CD14-positive monocyte (primary cell): ENCODE measurements around the gene PRR22. TPM values are rescaled to one million over a fixed set of nuclear protein-coding genes. Genes with fewer than 3 reads are reported as not detected.

Experiments
- DNase-seq, 3 donors: peaks; one replicate each; pipeline ENCODE4 v3.0.0-alpha.2; 2011 to 2022
- H2AFZ ChIP-seq: 2 replicates; pipeline ENCODE4 v1.6.0; 2012; ENCODE audit warnings: mild to moderate bottlenecking, low read depth, low read length, inconsistent platforms; ENCODE audit not compliant: insufficient read depth, poor library complexity, severe bottlenecking
- H3K27ac ChIP-seq, 2 donors: 1 replicate in 1 of 2; 2 replicates in 1 of 2; pipeline ENCODE4 v1.5.1; 2012 to 2013; ENCODE audit warnings: low read length in 2 of 2, control low read depth in 1 of 2, inconsistent platforms in 1 of 2, low read depth in 1 of 2, mild to moderate bottlenecking in 1 of 2
- H3K27me3 ChIP-seq, 2 donors: one replicate each; pipeline versions ENCODE4 v1.6.0 to v1.6.1; 2011 to 2013; ENCODE audit warnings: low read length in 2 of 2; ENCODE audit not compliant: control insufficient read depth in 2 of 2, insufficient read depth in 2 of 2
- H3K36me3 ChIP-seq, 2 donors: replicated peaks in 1 of 2; 1 replicate in 1 of 2; 2 replicates in 1 of 2; pipeline versions ENCODE4 v1.5.1 to v1.6.1; 2012 to 2013; ENCODE audit warnings: low read length in 2 of 2, control low read depth in 1 of 2, inconsistent platforms in 1 of 2, mild to moderate bottlenecking in 1 of 2; ENCODE audit not compliant: insufficient read depth in 2 of 2, control insufficient read depth in 1 of 2
- H3K4me1 ChIP-seq, 2 donors: 1 replicate in 1 of 2; 2 replicates in 1 of 2; pipeline versions ENCODE4 v1.5.1 to v1.6.1; 2012 to 2013; ENCODE audit warnings: low read length in 2 of 2, control low read depth in 1 of 2, inconsistent platforms in 1 of 2, mild to moderate bottlenecking in 1 of 2, moderate library complexity in 1 of 2; ENCODE audit not compliant: insufficient read depth in 2 of 2, control insufficient read depth in 1 of 2
- H3K4me2 ChIP-seq: replicated peaks from 2 replicates; pipeline ENCODE3; 2012; ENCODE audit warnings: low read length, moderate library complexity, mild to moderate bottlenecking; ENCODE audit not compliant: poor library complexity, severe bottlenecking; ENCODE audit errors: extremely low read depth
- H3K4me3 ChIP-seq, 3 experiments: fragments of 200-600 bp in 1 of 3; sonication (generic) in 1 of 3; replicated peaks in 1 of 3; 1 replicate in 2 of 3; 2 replicates in 1 of 3; pipeline ENCODE4 v1.5.1; 2011 to 2013; ENCODE audit warnings: low read length in 3 of 3, mild to moderate bottlenecking in 3 of 3, control low read depth in 2 of 3, low read depth in 2 of 3, inconsistent platforms in 1 of 3, moderate library complexity in 1 of 3
- H3K79me2 ChIP-seq: 2 replicates; pipeline ENCODE4 v1.6.0; 2012; ENCODE audit warnings: mild to moderate bottlenecking, control low read depth, inconsistent platforms, low read length, moderate library complexity; ENCODE audit not compliant: insufficient read depth
- H3K9ac ChIP-seq: 2 replicates; pipeline ENCODE4 v1.6.0; 2017; ENCODE audit warnings: low read length, mild to moderate bottlenecking; ENCODE audit not compliant: insufficient read depth, poor library complexity, severe bottlenecking
- H3K9me3 ChIP-seq, 2 donors: replicated peaks in 1 of 2; 1 replicate in 1 of 2; 2 replicates in 1 of 2; pipeline versions ENCODE4 v1.5.1 to v1.6.1; 2012 to 2013; ENCODE audit warnings: low read length in 2 of 2, control low read depth in 1 of 2; ENCODE audit not compliant: control insufficient read depth in 1 of 2, insufficient read depth in 1 of 2
- H4K20me1 ChIP-seq: 2 replicates; pipeline ENCODE4 v1.6.0; 2012; ENCODE audit warnings: mild to moderate bottlenecking, low read length, control low read depth, moderate library complexity; ENCODE audit not compliant: insufficient read depth
- H3K27ac Mint-ChIP-seq, 7 donors: one replicate each; pipeline ENCODE4 v1.8.0; 2020; ENCODE audit warnings: mild to moderate bottlenecking in 7 of 7, mixed read lengths in 7 of 7, moderate library complexity in 6 of 7, inconsistent platforms in 2 of 7
- H3K27me3 Mint-ChIP-seq, 3 donors: one replicate each; pipeline ENCODE4 v1.8.0; 2021 to 2022; ENCODE audit warnings: low read depth in 3 of 3, mild to moderate bottlenecking in 3 of 3, mixed read lengths in 3 of 3, moderate library complexity in 3 of 3, inconsistent platforms in 1 of 3
- H3K36me3 Mint-ChIP-seq, 2 donors: one replicate each; pipeline ENCODE4 v1.8.0; 2020; ENCODE audit warnings: mixed read lengths in 2 of 2, inconsistent platforms in 1 of 2, mild to moderate bottlenecking in 1 of 2
- H3K4me1 Mint-ChIP-seq: one replicate; pipeline ENCODE4 v1.8.0; 2020; ENCODE audit warnings: mild to moderate bottlenecking, mixed read lengths
- H3K4me3 Mint-ChIP-seq, 2 donors: one replicate each; pipeline ENCODE4 v1.8.0; 2020; ENCODE audit warnings: mild to moderate bottlenecking in 2 of 2, mixed read lengths in 2 of 2, moderate library complexity in 1 of 2
- H3K9me3 Mint-ChIP-seq, 7 donors: one replicate each; pipeline ENCODE4 v1.8.0; 2020 to 2022; ENCODE audit warnings: mixed read lengths in 7 of 7, mild to moderate bottlenecking in 6 of 7, moderate library complexity in 6 of 7, inconsistent platforms in 2 of 7
- WGBS: methylation state at CpG from one replicate; pipeline ENCODE4 v1.1.5; 2013; ENCODE audit warnings: missing lambda C conversion rate; ENCODE audit not compliant: insufficient coverage; 5-methylcytosine and 5-hydroxymethylcytosine counted together
- intact Hi-C, 2 donors: fragments of 100-400 bp; cut with micrococcal nuclease; formaldehyde crosslinking; loops; one replicate each; pipeline versions ENCODE4 v1.15.0 to v1.15.1; 2023
- polyA minus RNA-seq: library from RNA; depleted of rRNA, polyadenylated mRNA; stranded (reverse); fragments of >200 nt; gene quantifications from 2 replicates; pipeline ENCODE4 v1.2.3, GENCODE V29; 2012
- polyA plus RNA-seq, 3 donors: library from polyadenylated mRNA; depleted of rRNA in 1 of 3; unstranded in 2 of 3; stranded (reverse) in 1 of 3; fragments of 300-500 nt in 2 of 3; fragments of >200 nt in 1 of 3; fragmentation: Illumina TruSeq in 2 of 3; gene quantifications; 1 replicate in 2 of 3; 2 replicates in 1 of 3; pipeline ENCODE4 v1.2.3, GENCODE V29; 2012 to 2021
- total RNA-seq, 12 experiments: library from RNA in 1 of 12; stranded (reverse) in 1 of 12; fragments of 120-200 nt in 1 of 12; gene quantifications; one replicate each; pipeline ENCODE4 v1.2.4 and lab custom pipeline; 2013 to 2026; ENCODE audit warnings: mixed read lengths in 6 of 12, inconsistent platforms in 1 of 12
- TF ChIP-seq, protein P1 (sequence below): fragments of 200-600 bp; IDR thresholded peaks from one replicate; pipeline ENCODE4 v1.8.0; 2022; ENCODE audit warnings: antibody characterized with exemption, mild to moderate bottlenecking

PRR22 gene
- 0.46 TPM for total RNA-seq (2013)
- polyA plus RNA-seq (1 to 10 TPM in 1 of 3 donors, under 1 TPM in 1, not detected in 1; 0.15 to 1.6 TPM), polyA minus RNA-seq (0.42 and 1.3 TPM in 2 replicates), total RNA-seq (lab: John Stamatoyannopoulos, UW) (0.08 to 0.91 (median 0.42) reads per million in 11 experiments)

DNA sequence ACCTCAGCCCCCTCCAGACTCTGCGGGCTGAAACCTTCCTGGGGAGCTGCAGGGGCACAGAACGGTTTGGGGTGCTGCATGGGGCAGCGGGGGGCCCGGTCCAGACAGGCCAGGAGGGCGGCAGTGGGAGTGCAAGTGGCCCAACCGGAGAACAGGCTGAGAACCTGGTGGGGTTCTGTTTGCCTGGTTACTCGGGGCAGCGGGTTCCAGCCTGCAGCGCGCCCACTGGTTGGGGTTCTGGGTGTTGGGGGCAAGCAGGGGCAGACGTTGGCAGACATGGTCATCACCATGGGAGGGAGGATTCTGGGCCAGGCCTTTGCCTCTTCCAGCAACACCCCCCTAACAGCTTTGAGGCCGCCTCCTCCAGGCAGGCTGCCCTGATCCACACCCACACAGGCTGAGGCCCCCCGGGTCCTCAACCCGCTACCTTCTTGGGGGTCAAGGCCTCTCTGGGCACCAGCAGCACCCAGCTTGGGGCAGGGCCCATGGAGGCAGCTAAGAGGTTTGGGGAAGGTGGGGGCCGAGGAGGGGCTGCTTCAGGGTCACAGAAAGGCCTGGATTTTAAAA is at the start of gene PRR22:
Gene PRR22 (minus strand): TSS at position 166 of the 567 bp plus-strand sequence. CDS start 86 bp downstream, at position 80.
- H3K36me3 ChIP-seq: peaks cover 53 to 59% of the 10 kb centered on the region in 2 donors
- intact Hi-C loops: no loop called here
- peak within 1 kb of the TSS in 4 of 7 donors; percentile 30 to 75 (median 62) for H3K27ac Mint-ChIP-seq

DNA sequence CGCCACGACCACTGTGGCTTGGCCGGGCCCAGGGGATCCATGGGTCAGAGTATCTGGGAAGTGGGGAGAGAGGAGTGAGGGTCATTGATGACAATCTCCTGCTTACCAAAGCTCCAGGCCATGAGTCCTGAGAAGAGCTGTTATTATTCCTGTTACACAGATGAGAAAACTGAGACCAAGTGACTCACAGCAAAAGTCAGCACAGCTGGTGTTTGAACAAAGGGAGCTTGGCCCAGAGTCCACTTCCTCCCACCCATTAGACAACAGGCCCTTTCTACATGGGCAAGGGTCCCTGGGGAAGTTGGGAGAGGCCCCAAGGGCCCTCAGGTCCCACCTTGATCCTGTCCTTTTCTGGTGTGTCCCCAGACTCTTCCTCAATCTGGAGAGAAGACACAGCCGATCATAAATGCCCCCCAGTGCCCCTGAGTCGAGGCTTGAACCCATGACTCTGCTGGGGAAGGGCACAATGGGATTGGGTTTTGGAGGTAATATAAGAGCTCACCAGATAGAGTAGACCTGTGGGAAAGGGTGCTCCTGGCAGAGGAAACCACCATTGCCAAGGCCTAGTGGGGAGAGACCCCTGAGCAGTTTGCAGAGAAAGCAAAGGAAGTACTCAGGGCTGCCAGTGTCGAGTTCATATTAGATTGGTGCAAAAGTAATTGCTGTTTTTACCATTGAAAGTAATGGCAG is 48.1 kb upstream of the PRR22 start:
- no peak for DNase-seq
- TF ChIP-seq, protein P1, sequence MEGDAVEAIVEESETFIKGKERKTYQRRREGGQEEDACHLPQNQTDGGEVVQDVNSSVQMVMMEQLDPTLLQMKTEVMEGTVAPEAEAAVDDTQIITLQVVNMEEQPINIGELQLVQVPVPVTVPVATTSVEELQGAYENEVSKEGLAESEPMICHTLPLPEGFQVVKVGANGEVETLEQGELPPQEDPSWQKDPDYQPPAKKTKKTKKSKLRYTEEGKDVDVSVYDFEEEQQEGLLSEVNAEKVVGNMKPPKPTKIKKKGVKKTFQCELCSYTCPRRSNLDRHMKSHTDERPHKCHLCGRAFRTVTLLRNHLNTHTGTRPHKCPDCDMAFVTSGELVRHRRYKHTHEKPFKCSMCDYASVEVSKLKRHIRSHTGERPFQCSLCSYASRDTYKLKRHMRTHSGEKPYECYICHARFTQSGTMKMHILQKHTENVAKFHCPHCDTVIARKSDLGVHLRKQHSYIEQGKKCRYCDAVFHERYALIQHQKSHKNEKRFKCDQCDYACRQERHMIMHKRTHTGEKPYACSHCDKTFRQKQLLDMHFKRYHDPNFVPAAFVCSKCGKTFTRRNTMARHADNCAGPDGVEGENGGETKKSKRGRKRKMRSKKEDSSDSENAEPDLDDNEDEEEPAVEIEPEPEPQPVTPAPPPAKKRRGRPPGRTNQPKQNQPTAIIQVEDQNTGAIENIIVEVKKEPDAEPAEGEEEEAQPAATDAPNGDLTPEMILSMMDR: no peak
- Histone ChIP-seq H3K9ac (no peak overlapping the region), H2AFZ (no peak overlapping the region), H3K4me3 (no peak overlapping the region), H3K9me3 (peaks cover 0 to 5% of the 10 kb centered on the region in 2 donors), H3K27me3 (peaks cover 0 to 17% of the 10 kb centered on the region in 2 donors), H4K20me1 (no peaks in the 10 kb centered on the region), H3K4me1 (peaks cover 12 to 14% of the 10 kb centered on the region in 2 donors), H3K36me3 (no peaks in the 10 kb centered on the region), H3K4me2 (no peak overlapping the region), H3K27ac (no peak overlapping the region), H3K79me2 (no peaks in the 10 kb centered on the region)
- no peaks in the 10 kb centered on the region for H3K36me3 Mint-ChIP-seq
- intact Hi-C loops: no loop called here
- 92% methylated on average over 6 of the region's 6 CpGs for WGBS
- H3K9me3 Mint-ChIP-seq: peaks cover 2 to 9% (median 5%) of the 10 kb centered on the region in 7 donors
- peaks cover 13 to 26% (median 18%) of the 10 kb centered on the region in 3 donors for H3K27me3 Mint-ChIP-seq
- H3K4me1 Mint-ChIP-seq: peaks cover 9% of the 10 kb centered on the region
- H3K27ac Mint-ChIP-seq: peak overlapping the region in 2 of 7 donors; percentile 4 to 27
- H3K4me3 Mint-ChIP-seq: no peak overlapping the region

More for the DNA sequence above, at the start of gene PRR22:
- peaks cover 0 to 3% (median 0%) of the 10 kb centered on the region in 7 donors for H3K9me3 Mint-ChIP-seq
- H3K4me3 ChIP-seq: no peak within 1 kb of the TSS
- peaks cover 0 to 2% (median 2%) of the 10 kb centered on the region in 3 donors for H3K27me3 Mint-ChIP-seq
- peaks cover 15% of the 10 kb centered on the region for H4K20me1 ChIP-seq
- H3K4me1 Mint-ChIP-seq: no peaks in the 10 kb centered on the region
- H3K9me3 ChIP-seq: no peaks in the 10 kb centered on the region
- no peak within 1 kb of the TSS for H3K27ac ChIP-seq
- no peaks in the 10 kb centered on the region for H3K27me3 ChIP-seq
- TF ChIP-seq, protein P1: no peak
- H3K79me2 ChIP-seq: peaks cover 2% of the 10 kb centered on the region
- H3K4me3 Mint-ChIP-seq: no peak within 1 kb of the TSS
- peaks cover 35 to 52% of the 10 kb centered on the region in 2 donors for H3K36me3 Mint-ChIP-seq
- H3K4me2 ChIP-seq: no peak within 1 kb of the TSS
- no peak within 1 kb of the TSS for H3K9ac ChIP-seq
- no peaks in the 10 kb centered on the region for H3K4me1 ChIP-seq
- no peak within 1 kb of the TSS for H2AFZ ChIP-seq
- no peak for DNase-seq
- 98% methylated on average over 11 of the region's 15 CpGs for WGBS
